Transverse colon (tissue), 4 donors: ENCODE results near the gene ZBBX. TPM values are rescaled to one million over a fixed set of nuclear protein-coding genes. Genes with fewer than 3 reads are reported as not detected.

Source experiments
- DNase-seq: peaks from one replicate; pipeline ENCODE4 v3.0.0-alpha.2; 2019
- H3K27ac ChIP-seq, 4 donors: fragments of 200-600 bp; sonication (generic); 2 replicates each; pipeline ENCODE4 v1.5.1; 2016 to 2018; ENCODE audit warnings: inconsistent platforms in 4 of 4
- H3K27me3 ChIP-seq: fragments of 200-600 bp; sonication (generic); 2 replicates; pipeline ENCODE4 v1.5.1; 2017; ENCODE audit warnings: inconsistent platforms
- H3K36me3 ChIP-seq, 4 donors: fragments of 200-600 bp; sonication (generic); 2 replicates each; pipeline ENCODE4 v1.5.1; 2017 to 2019; ENCODE audit warnings: inconsistent platforms in 4 of 4
- H3K4me1 ChIP-seq, 4 donors: fragments of 200-600 bp; sonication (generic); 2 replicates each; pipeline ENCODE4 v1.5.1; 2017 to 2020; ENCODE audit warnings: inconsistent platforms in 4 of 4
- H3K4me3 ChIP-seq, 4 donors: fragments of 200-600 bp; sonication (generic); 1 replicate in 1 of 4; 2 replicates in 3 of 4; pipeline versions ENCODE4 v1.5.1 to v1.6.1; 2017 to 2019; ENCODE audit warnings: inconsistent platforms in 4 of 4
- H3K9me3 ChIP-seq, 2 donors: fragments of 200-600 bp; sonication (generic); 2 replicates each; pipeline ENCODE4 v1.5.1; 2017 to 2019; ENCODE audit warnings: inconsistent platforms in 2 of 2
- CTCF ChIP-seq, 5 experiments: fragments of 200-600 bp in 3 of 5; fragments of 450-650 bp in 2 of 5; sonication (generic) in 3 of 5; IDR thresholded peaks; 1 replicate in 2 of 5; 2 replicates in 3 of 5; pipeline ENCODE4 v1.5.1; 2016 to 2017; ENCODE audit warnings: antibody characterized with exemption in 5 of 5, inconsistent platforms in 3 of 5, mild to moderate bottlenecking in 2 of 5, moderate library complexity in 1 of 5
- EP300 ChIP-seq: sonication (generic); formaldehyde crosslinking; IDR thresholded peaks from one replicate; pipeline ENCODE4 v1.6.1; 2017; ENCODE audit warnings: antibody characterized with exemption, low read depth
- POLR2A ChIP-seq: fragments of 450-650 bp; IDR thresholded peaks from one replicate; pipeline ENCODE4 v1.6.1; 2016; ENCODE audit warnings: antibody characterized with exemption, mild to moderate bottlenecking, moderate library complexity
- POLR2AphosphoS5 ChIP-seq, 3 donors: sonication (generic); formaldehyde crosslinking; IDR thresholded peaks; one replicate each; pipeline ENCODE4 v1.6.1; 2016; ENCODE audit warnings: antibody characterized with exemption in 3 of 3
- WGBS, 2 donors: methylation state at CpG; one replicate each; pipeline ENCODE4 v1.1.5; 2018; ENCODE audit warnings: low coverage in 1 of 2; 5-methylcytosine and 5-hydroxymethylcytosine counted together
- in situ Hi-C, 4 donors: fragments of 200-750 bp; cut with MboI; loops; one replicate each; pipeline versions ENCODE4 v1.15.0 to v1.15.1; 2017; ENCODE audit warnings: low sequenced_read_pairs in 3 of 4, low pct_ligation_motif_present in 1 of 4, low pct_unique_long_range_greater_than_20kb in 1 of 4
- intact Hi-C: fragments of 100-400 bp; cut with DNase I; formaldehyde crosslinking; loops from one replicate; pipeline ENCODE4 v1.15.1; 2023; ENCODE audit warnings: low total_unique reads
- total RNA-seq, 4 donors: library from RNA; depleted of rRNA; stranded (reverse); fragments of >200 nt; gene quantifications; one replicate each; pipeline ENCODE4 v1.1.0, GENCODE V29; 2016

ZBBX gene
- total RNA-seq, 4 donors from 2014 or later = not detected

GRCh38 chr3:167397826-167398225, 17.7 kb upstream of the ZBBX start:
- 43 to 50% methylated on average over 1 of the region's 1 CpG for WGBS, 2 donors

GRCh38 chr3:167396075-167396474, 16.0 kb upstream of the ZBBX start:
- no peak for DNase-seq
- H3K36me3 ChIP-seq = no peaks in the 10 kb centered on the region
- TF ChIP-seq POLR2AphosphoS5 (IDR thresholded peaks at IDR 0.05) (no peak), CTCF (IDR thresholded peaks at IDR 0.05) (no peak), EP300 (no peak), POLR2A (no peak)
- no peaks in the 10 kb centered on the region for H3K4me1 ChIP-seq
- no peaks in the 10 kb centered on the region for H3K27me3 ChIP-seq
- no peaks in the 10 kb centered on the region for H3K9me3 ChIP-seq
- in situ Hi-C loops = loop anchor here in 1 of 4 donors (25.0 kb wide), 1 partner anchor 491 kb away; no protein-coding TSS in a partner anchor
- 73 to 94% methylated on average over 2 of the region's 2 CpGs for WGBS, 2 donors
- H3K4me3 ChIP-seq = no peak overlapping the region
- intact Hi-C loops = no loop called here
- no peak overlapping the region for H3K27ac ChIP-seq

More at GRCh38 chr3:167397826-167398225, 17.7 kb upstream of the ZBBX start:
- no peaks in the 10 kb centered on the region for H3K4me1 ChIP-seq
- no peak overlapping the region for H3K27ac ChIP-seq
- intact Hi-C loops = no loop called here
- H3K36me3 ChIP-seq = no peaks in the 10 kb centered on the region
- in situ Hi-C loops = loop anchor here in 1 of 4 donors (25.0 kb wide), 1 partner anchor 489 kb away; no protein-coding TSS in a partner anchor
- H3K27me3 ChIP-seq = no peaks in the 10 kb centered on the region
- TF ChIP-seq CTCF (IDR thresholded peaks at IDR 0.05) = no peak
- no peak for TF ChIP-seq POLR2AphosphoS5 (IDR thresholded peaks at IDR 0.05)
- no peak for TF ChIP-seq EP300
- TF ChIP-seq POLR2A = no peak
- H3K9me3 ChIP-seq = no peaks in the 10 kb centered on the region
- DNase-seq = no peak
- H3K4me3 ChIP-seq = no peak overlapping the region

GRCh38 chr3:167394003-167394402, 13.9 kb upstream of the ZBBX start:
- no peaks in the 10 kb centered on the region for H3K27me3 ChIP-seq
- H3K27ac ChIP-seq = no peak overlapping the region
- H3K9me3 ChIP-seq = no peaks in the 10 kb centered on the region
- TF ChIP-seq POLR2AphosphoS5 (IDR thresholded peaks at IDR 0.05) (no peak), CTCF (IDR thresholded peaks at IDR 0.05) (no peak), POLR2A (no peak), EP300 (no peak)
- 41 to 50% methylated on average over 2 of the region's 2 CpGs for WGBS, 2 donors
- no peaks in the 10 kb centered on the region for H3K4me1 ChIP-seq
- H3K36me3 ChIP-seq = no peaks in the 10 kb centered on the region
- no peak overlapping the region for H3K4me3 ChIP-seq
- no peak for DNase-seq
- intact Hi-C loops (no loop called here), in situ Hi-C loops (loop anchor here in 1 of 4 donors (25.0 kb wide), 1 partner anchor 493 kb away; no protein-coding TSS in a partner anchor)

- no peaks in the 10 kb centered on the region for H3K27me3 ChIP-seq
- H3K4me1 ChIP-seq = peaks cover 0 to 8% (median 2%) of the 10 kb centered on the region in 4 donors
- DNase-seq = no peak
- in situ Hi-C loops = loop anchor here in 1 of 4 donors (25.0 kb wide), 1 partner anchor 505 kb away; no protein-coding TSS in a partner anchor
- no peak overlapping the region for H3K4me3 ChIP-seq
- no peaks in the 10 kb centered on the region for H3K36me3 ChIP-seq
- intact Hi-C loops = no loop called here
- no peak for TF ChIP-seq POLR2AphosphoS5 (IDR thresholded peaks at IDR 0.05)
- no peak for TF ChIP-seq EP300
- no peak for TF ChIP-seq CTCF (IDR thresholded peaks at IDR 0.05)
- no peak for TF ChIP-seq POLR2A
- no peak overlapping the region for H3K27ac ChIP-seq
- 93 to 94% methylated on average over 3 of the region's 3 CpGs for WGBS, 2 donors
- no peaks in the 10 kb centered on the region for H3K9me3 ChIP-seq
These were observed 2.1 kb upstream of the ZBBX start for GRCh38 chr3:167382155-167382554.
